ENCODE measurements around the gene ANKS1B. TPM values are rescaled to one million over a fixed set of nuclear protein-coding genes. Genes with fewer than 3 reads are reported as not detected.

Gene ANKS1B
- total RNA-seq, 1 donor from 2014 or later, result 11.3 TPM

- TF ChIP-seq, protein P1, sequence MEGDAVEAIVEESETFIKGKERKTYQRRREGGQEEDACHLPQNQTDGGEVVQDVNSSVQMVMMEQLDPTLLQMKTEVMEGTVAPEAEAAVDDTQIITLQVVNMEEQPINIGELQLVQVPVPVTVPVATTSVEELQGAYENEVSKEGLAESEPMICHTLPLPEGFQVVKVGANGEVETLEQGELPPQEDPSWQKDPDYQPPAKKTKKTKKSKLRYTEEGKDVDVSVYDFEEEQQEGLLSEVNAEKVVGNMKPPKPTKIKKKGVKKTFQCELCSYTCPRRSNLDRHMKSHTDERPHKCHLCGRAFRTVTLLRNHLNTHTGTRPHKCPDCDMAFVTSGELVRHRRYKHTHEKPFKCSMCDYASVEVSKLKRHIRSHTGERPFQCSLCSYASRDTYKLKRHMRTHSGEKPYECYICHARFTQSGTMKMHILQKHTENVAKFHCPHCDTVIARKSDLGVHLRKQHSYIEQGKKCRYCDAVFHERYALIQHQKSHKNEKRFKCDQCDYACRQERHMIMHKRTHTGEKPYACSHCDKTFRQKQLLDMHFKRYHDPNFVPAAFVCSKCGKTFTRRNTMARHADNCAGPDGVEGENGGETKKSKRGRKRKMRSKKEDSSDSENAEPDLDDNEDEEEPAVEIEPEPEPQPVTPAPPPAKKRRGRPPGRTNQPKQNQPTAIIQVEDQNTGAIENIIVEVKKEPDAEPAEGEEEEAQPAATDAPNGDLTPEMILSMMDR (IDR thresholded peaks at IDR 0.05; ENCODE audit: partially characterized antibody, unreplicated experiment), result no peak
- Mint-ChIP-seq H3K9me3 (ENCODE audit: unreplicated experiment) (peaks cover 5% of the 10 kb centered on the region), H3K4me3 (ENCODE audit: unreplicated experiment) (no peak overlapping the region), H3K27me3 (ENCODE audit: unreplicated experiment) (no peaks in the 10 kb centered on the region), H3K4me1 (ENCODE audit: low read depth, unreplicated experiment) (no peaks in the 10 kb centered on the region), H3K36me3 (ENCODE audit: unreplicated experiment) (peaks cover 11% of the 10 kb centered on the region), H3K27ac (ENCODE audit: unreplicated experiment) (no peak overlapping the region)
- no peak for DNase-seq
Measured at GRCh38 chr12:99213047-99213446, 771.7 kb downstream of the ANKS1B start.

- Mint-ChIP-seq H3K4me1 (ENCODE audit: low read depth, unreplicated experiment) (no peaks in the 10 kb centered on the region), H3K9me3 (ENCODE audit: unreplicated experiment) (peaks cover 5% of the 10 kb centered on the region), H3K27ac (ENCODE audit: unreplicated experiment) (no peak overlapping the region), H3K36me3 (ENCODE audit: unreplicated experiment) (peaks cover 11% of the 10 kb centered on the region), H3K27me3 (ENCODE audit: unreplicated experiment) (no peaks in the 10 kb centered on the region), H3K4me3 (ENCODE audit: unreplicated experiment) (no peak overlapping the region)
- no peak for DNase-seq
- TF ChIP-seq, protein P1 (IDR thresholded peaks at IDR 0.05; ENCODE audit: partially characterized antibody, unreplicated experiment), result no peak
Measured at GRCh38 chr12:99212275-99212674, 772.5 kb downstream of the ANKS1B start.

GRCh38 chr12:99205111-99205510 is 779.6 kb downstream of the ANKS1B start:
- no peak overlapping the region for H3K4me3 Mint-ChIP-seq (ENCODE audit: unreplicated experiment)
- no peaks in the 10 kb centered on the region for H3K9me3 Mint-ChIP-seq (ENCODE audit: unreplicated experiment)
- H3K27me3 Mint-ChIP-seq (ENCODE audit: unreplicated experiment), result no peaks in the 10 kb centered on the region
- no peak overlapping the region for H3K27ac Mint-ChIP-seq (ENCODE audit: unreplicated experiment)
- peaks cover 5% of the 10 kb centered on the region for H3K36me3 Mint-ChIP-seq (ENCODE audit: unreplicated experiment)
- H3K4me1 Mint-ChIP-seq (ENCODE audit: low read depth, unreplicated experiment), result no peaks in the 10 kb centered on the region
- no peak for DNase-seq
- TF ChIP-seq, protein P1 (IDR thresholded peaks at IDR 0.05; ENCODE audit: partially characterized antibody, unreplicated experiment), result no peak

DNA sequence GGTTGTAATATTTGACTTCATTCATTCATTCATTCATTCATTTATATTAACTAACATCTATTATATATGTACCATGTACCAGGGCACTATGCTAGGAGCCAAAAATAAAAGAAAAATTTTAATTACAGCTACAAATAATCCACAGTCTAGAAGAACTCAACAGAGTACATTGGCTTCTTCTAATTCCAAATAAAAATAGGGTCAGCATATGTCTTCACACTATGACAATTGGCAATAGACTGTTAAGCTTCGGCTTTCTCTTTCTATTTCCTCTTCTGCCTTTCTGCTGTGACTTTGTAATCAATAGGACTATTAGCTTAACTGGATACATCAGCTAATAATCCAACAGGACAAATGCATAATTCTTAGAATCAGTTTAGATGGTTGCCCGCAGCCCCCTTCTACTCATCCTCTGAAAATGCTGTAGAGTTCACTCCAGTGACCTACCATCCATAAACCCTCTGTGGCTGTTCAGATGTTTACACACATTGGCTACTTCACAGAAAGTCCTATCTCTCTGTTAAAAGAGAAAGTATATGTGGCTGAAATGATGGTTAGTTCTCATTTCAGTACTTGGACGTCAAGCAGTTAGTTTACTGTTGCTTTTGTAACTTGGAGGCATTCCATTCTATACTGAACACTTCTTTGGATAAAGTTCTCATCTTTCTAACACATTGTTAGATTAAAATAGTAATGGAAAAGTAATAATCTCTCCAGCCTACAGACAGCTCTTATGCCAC is 782.7 kb downstream of the ANKS1B start:
- TF ChIP-seq, protein P1 (IDR thresholded peaks at IDR 0.05; ENCODE audit: partially characterized antibody, unreplicated experiment), result no peak
- no peak overlapping the region for H3K27ac Mint-ChIP-seq (ENCODE audit: unreplicated experiment)
- H3K4me1 Mint-ChIP-seq (ENCODE audit: low read depth, unreplicated experiment), result no peaks in the 10 kb centered on the region

DNA sequence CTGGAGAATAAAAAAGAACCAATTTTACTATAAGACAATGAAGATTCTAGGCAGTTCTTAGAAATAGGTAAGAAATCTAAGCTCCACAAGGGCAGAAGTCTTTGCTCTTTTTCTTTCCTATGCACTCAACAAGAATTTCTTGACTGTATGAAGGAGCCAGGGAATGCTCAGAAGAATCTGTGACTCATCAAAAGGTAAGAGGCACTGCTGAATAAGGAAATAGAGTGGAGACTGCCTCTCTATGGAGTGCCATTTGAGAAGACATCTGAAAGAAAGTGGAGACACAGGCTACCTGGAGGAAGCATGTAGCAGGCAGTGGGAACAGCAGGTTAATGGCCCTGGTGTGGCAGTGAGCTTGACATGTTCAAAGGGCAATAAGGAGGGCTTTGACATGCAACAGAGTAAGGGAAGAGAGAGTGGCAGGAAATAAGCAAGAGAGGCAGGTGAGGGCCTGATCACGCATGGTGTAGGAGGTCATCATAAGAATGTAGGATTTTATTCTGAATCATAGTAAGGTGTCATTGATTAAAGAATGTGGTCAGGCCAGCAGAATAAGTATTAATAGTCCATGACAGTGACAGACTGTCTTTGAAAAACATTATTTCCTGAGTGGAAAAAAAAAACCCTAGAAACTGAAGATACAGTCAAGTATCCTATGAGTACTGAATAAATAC is 783.9 kb downstream of the ANKS1B start:
- Mint-ChIP-seq H3K27me3 (ENCODE audit: unreplicated experiment) (no peaks in the 10 kb centered on the region), H3K36me3 (ENCODE audit: unreplicated experiment) (no peaks in the 10 kb centered on the region), H3K27ac (ENCODE audit: unreplicated experiment) (no peak overlapping the region), H3K4me3 (ENCODE audit: unreplicated experiment) (no peak overlapping the region), H3K4me1 (ENCODE audit: low read depth, unreplicated experiment) (no peaks in the 10 kb centered on the region), H3K9me3 (ENCODE audit: unreplicated experiment) (no peaks in the 10 kb centered on the region)
- DNase-seq, result no peak
- TF ChIP-seq, protein P1 (IDR thresholded peaks at IDR 0.05; ENCODE audit: partially characterized antibody, unreplicated experiment), result no peak

More for the DNA sequence above, 782.7 kb downstream of the ANKS1B start:
- Mint-ChIP-seq H3K4me3 (ENCODE audit: unreplicated experiment) (no peak overlapping the region), H3K36me3 (ENCODE audit: unreplicated experiment) (no peaks in the 10 kb centered on the region), H3K27me3 (ENCODE audit: unreplicated experiment) (no peaks in the 10 kb centered on the region), H3K9me3 (ENCODE audit: unreplicated experiment) (no peaks in the 10 kb centered on the region)
- DNase-seq, result no peak

All from glutamatergic neuron (in vitro differentiated cells).